Activated T-helper 17 cell treated with anti-CD3 and anti-CD28 coated beads, Interleukin-2, amount 50 U/mL, for 72 hours (primary cell): ENCODE data around the gene SRC. TPM values are rescaled to one million over a fixed set of nuclear protein-coding genes. Genes with fewer than 3 reads are reported as not detected.

Experiments
- ATAC-seq: fragments of 150-1000 bp; cut with Tn5 transposase; replicated peaks from 2 replicates; pipeline ENCODE4 v1.10.0; 2021; ENCODE audit warnings: mild to moderate bottlenecking, moderate library complexity
- H3K27ac Mint-ChIP-seq: one replicate; pipeline ENCODE4 v1.8.0; 2022; ENCODE audit warnings: mixed read lengths
- H3K27me3 Mint-ChIP-seq: one replicate; pipeline ENCODE4 v1.8.0; 2022; ENCODE audit warnings: mixed read lengths
- H3K36me3 Mint-ChIP-seq: one replicate; pipeline ENCODE4 v1.8.0; 2022; ENCODE audit warnings: low read depth, mild to moderate bottlenecking, mixed read lengths
- H3K4me1 Mint-ChIP-seq: one replicate; pipeline ENCODE4 v1.8.0; 2022; ENCODE audit warnings: mixed read lengths
- H3K4me3 Mint-ChIP-seq: one replicate; pipeline ENCODE4 v1.8.0; 2022; ENCODE audit warnings: mild to moderate bottlenecking, mixed read lengths
- H3K9me3 Mint-ChIP-seq: one replicate; pipeline ENCODE4 v1.8.0; 2022; ENCODE audit warnings: mixed read lengths
- total RNA-seq, 2 donors: library from RNA; stranded (reverse); gene quantifications; one replicate each; pipeline ENCODE4 v1.2.3, GENCODE V29; 2022

Gene SRC
- total RNA-seq, 2 donors from 2014 or later: 5.1 to 6.4 TPM

DNA sequence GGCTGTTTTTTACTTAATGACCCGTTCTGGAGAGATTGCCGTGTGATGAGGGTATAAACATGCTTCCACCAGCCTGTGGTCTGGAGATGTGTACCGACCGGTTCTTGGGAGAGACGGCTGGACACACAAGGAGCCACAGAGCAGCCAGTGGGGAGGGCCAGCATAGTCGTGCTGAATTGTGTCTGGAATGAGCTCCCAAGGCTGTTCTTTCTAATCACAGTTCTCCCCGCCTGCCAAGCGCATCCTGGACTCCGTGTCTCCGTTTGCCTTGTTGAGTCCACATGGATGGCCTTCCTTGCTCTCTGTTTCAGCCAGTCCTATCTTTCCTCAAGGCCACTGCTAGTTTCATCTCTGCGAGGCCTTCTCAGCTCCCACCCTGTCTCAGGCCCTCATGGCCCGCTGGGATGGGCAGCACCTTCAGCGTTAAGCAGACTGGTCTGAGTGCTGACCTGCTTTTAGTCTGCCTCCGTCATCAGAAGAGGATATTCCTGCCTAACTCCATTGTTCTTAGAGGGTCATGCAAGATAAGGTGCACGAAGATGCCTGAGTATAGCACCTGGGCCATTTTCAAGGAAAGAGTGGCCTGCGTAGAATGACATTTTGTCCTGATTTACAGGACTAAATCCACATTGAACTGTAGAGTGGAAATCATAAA, 35.9 kb upstream of the SRC start:
- Mint-ChIP-seq H3K27me3 (no peaks in the 10 kb centered on the region), H3K9me3 (no peaks in the 10 kb centered on the region), H3K4me3 (no peak overlapping the region), H3K4me1 (peaks cover 8% of the 10 kb centered on the region), H3K27ac (no peak overlapping the region), H3K36me3 (peaks cover 31% of the 10 kb centered on the region)
- no peak for ATAC-seq

DNA sequence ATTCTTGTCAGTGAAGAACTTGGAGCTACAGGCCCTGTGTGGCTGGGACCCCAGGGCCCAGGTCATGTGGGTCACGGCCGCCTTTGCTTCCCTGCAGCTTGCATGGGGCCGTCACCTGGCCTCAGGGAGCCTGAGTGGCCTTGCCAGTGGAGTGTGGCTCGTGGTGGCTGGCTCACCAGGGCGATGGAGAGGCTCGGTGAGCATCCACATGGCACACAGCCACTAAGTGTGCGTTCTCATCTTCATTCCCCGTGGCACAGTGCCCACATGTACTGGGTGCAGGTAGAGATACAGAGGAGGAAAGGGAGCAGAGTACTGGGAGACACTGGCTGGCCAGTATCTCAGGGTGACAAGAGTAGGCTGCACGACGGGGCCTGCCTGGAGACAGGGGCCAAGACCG, 35.0 kb upstream of the SRC start:
- Mint-ChIP-seq H3K27me3 (no peaks in the 10 kb centered on the region), H3K36me3 (peaks cover 27% of the 10 kb centered on the region), H3K4me1 (peaks cover 8% of the 10 kb centered on the region), H3K9me3 (no peaks in the 10 kb centered on the region), H3K4me3 (no peak overlapping the region), H3K27ac (peak overlapping the region; percentile 41)
- ATAC-seq: no peak

- no peak for ATAC-seq
- Mint-ChIP-seq H3K27me3 (no peaks in the 10 kb centered on the region), H3K4me3 (no peak overlapping the region), H3K36me3 (peaks cover 34% of the 10 kb centered on the region), H3K4me1 (peaks cover 8% of the 10 kb centered on the region), H3K27ac (no peak overlapping the region), H3K9me3 (no peaks in the 10 kb centered on the region)
Measured at GRCh38 chr20:37311710-37312355, 34.1 kb upstream of the SRC start.

DNA sequence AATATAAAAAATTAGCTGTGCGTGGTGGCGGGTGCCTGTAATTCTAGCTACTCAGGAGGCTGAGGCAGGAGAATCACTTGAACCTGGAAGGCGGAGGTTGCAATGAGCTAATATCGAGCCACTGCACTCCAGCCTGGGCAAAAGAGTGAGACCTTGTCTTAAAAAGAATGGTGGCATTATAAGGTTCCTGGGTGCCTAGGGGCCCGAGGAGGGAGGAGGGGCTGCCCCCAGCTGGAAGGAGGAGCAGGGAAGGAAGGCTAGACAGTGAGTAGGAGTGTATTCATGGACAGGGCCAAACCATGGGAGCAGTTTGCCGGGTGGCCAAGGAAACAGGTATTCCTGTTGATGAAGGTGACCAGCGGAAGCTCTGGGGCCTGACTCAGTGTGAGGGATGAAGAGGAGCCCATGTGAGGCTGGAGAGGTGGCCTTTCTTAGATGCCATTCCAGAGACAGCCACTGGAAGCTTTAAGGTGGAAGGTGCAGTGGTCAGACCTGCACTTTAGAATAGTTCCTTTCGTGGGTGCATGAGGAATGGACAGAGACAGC, 32.3 kb upstream of the SRC start:
- Mint-ChIP-seq H3K4me1 (peaks cover 9% of the 10 kb centered on the region), H3K27ac (peak overlapping the region; percentile 29)

GRCh38 chr20:37314099-37314498, 31.8 kb upstream of the SRC start:
- Mint-ChIP-seq H3K4me3 (no peak overlapping the region), H3K36me3 (peaks cover 46% of the 10 kb centered on the region), H3K27me3 (no peaks in the 10 kb centered on the region), H3K27ac (peak overlapping the region; percentile 29), H3K9me3 (no peaks in the 10 kb centered on the region), H3K4me1 (peaks cover 4% of the 10 kb centered on the region)
- no peak for ATAC-seq

More for the DNA sequence above, 32.3 kb upstream of the SRC start:
- H3K9me3 Mint-ChIP-seq: no peaks in the 10 kb centered on the region
- no peaks in the 10 kb centered on the region for H3K27me3 Mint-ChIP-seq
- no peak for ATAC-seq
- no peak overlapping the region for H3K4me3 Mint-ChIP-seq
- H3K36me3 Mint-ChIP-seq: peaks cover 46% of the 10 kb centered on the region

GRCh38 chr20:37314617-37315016, 31.3 kb upstream of the SRC start:
- H3K27me3 Mint-ChIP-seq: no peaks in the 10 kb centered on the region
- H3K36me3 Mint-ChIP-seq: peaks cover 44% of the 10 kb centered on the region
- H3K9me3 Mint-ChIP-seq: no peaks in the 10 kb centered on the region
- peaks cover 4% of the 10 kb centered on the region for H3K4me1 Mint-ChIP-seq
- peak overlapping the region; percentile 29 for H3K27ac Mint-ChIP-seq
- no peak overlapping the region for H3K4me3 Mint-ChIP-seq
- ATAC-seq: no peak

GRCh38 chr20:37315021-37315451, 30.9 kb upstream of the SRC start:
- H3K36me3 Mint-ChIP-seq: peaks cover 40% of the 10 kb centered on the region
- no peaks in the 10 kb centered on the region for H3K9me3 Mint-ChIP-seq
- H3K4me1 Mint-ChIP-seq: peaks cover 4% of the 10 kb centered on the region
- no peak overlapping the region for H3K4me3 Mint-ChIP-seq
- no peaks in the 10 kb centered on the region for H3K27me3 Mint-ChIP-seq
- no peak for ATAC-seq
- peak overlapping the region; percentile 29 for H3K27ac Mint-ChIP-seq

DNA sequence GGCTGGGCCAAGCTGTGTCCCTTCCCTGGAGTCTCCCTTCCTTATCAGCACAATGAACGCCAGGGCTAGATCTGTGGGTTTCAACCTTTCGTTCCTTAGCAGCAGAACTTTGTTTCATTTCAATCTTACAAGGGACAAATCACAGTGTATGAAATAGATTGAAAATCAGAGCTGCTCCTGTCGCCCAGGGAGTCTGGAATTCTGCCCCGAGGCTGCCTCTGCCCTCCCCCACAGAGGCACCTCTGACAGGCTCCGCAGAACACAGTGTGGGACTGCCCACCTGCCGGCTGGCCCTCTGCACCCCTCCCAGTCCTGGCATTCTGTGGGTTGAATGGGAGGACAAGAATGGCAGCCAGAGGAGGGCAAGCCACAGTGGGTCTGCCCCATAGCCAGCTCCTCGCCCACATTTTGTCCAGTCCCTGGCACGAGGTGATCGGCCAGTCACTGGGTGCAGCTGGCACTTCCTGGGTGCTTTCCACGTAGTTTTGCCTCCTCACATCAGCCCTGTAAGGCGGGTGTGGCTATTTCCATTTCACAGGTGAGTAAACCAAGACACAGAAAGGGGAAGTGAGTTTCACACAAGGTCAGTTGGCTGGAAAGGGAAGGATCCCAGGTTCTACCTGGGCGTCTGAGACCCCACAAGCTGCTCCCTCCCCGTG, 30.4 kb upstream of the SRC start:
- Mint-ChIP-seq H3K4me1 (peaks cover 4% of the 10 kb centered on the region), H3K27me3 (no peaks in the 10 kb centered on the region), H3K27ac (peak overlapping the region; percentile 29), H3K4me3 (no peak overlapping the region), H3K9me3 (no peaks in the 10 kb centered on the region), H3K36me3 (peaks cover 34% of the 10 kb centered on the region)
- no peak for ATAC-seq

GRCh38 chr20:37316116-37316774, 29.7 kb upstream of the SRC start:
- no peaks in the 10 kb centered on the region for H3K9me3 Mint-ChIP-seq
- peak; percentile 55 for ATAC-seq
- H3K27me3 Mint-ChIP-seq: no peaks in the 10 kb centered on the region
- H3K4me3 Mint-ChIP-seq: no peak overlapping the region
- peaks cover 29% of the 10 kb centered on the region for H3K36me3 Mint-ChIP-seq
- H3K27ac Mint-ChIP-seq: peak overlapping the region; percentile 29
- H3K4me1 Mint-ChIP-seq: peaks cover 4% of the 10 kb centered on the region

DNA sequence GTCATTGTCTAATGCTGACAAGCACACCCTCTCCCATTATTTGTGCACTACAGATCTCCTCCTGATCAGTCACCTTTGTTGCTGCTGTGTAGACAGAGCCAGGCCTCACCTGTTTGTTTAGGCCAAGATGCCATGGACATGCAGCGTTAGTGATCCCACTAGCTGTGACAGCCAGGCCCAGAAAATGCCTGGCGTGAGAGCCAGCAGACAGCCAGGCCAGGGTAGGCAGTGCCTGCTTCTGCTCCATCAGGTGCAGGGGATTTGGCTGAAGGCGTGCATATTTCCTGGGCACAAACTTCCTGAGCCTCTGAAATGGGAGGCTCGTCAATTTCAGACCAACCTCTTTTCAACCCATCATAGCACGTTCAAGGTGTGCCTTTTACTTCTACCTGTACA, 29.2 kb upstream of the SRC start:
- H3K27ac Mint-ChIP-seq: peak overlapping the region; percentile 29
- H3K4me1 Mint-ChIP-seq: peaks cover 4% of the 10 kb centered on the region
- H3K27me3 Mint-ChIP-seq: no peaks in the 10 kb centered on the region
- H3K36me3 Mint-ChIP-seq: peaks cover 26% of the 10 kb centered on the region
- ATAC-seq: no peak
- no peaks in the 10 kb centered on the region for H3K9me3 Mint-ChIP-seq
- H3K4me3 Mint-ChIP-seq: no peak overlapping the region

DNA sequence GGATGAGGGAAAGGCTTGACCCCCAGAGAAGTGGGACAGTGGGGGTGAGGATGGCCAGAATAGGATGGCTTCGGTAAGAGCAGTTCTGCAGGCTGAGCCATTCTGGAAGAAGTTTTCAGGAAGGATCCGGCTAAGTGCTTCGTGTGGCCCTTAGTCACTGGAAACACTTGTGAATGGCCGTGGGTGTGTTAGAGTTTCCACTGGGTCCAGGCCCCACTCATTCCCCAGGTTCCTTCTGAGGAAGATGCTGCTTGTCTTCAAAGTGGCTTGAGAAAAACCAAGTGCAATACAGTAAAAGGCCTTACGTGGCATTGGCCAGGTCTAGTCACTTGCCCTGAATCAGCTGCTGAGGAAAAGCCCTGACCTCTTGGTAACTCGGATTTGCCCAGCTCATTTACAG, 28.6 kb upstream of the SRC start:
- Mint-ChIP-seq H3K36me3 (peaks cover 23% of the 10 kb centered on the region), H3K27me3 (no peaks in the 10 kb centered on the region), H3K4me3 (no peak overlapping the region), H3K4me1 (peaks cover 4% of the 10 kb centered on the region), H3K9me3 (no peaks in the 10 kb centered on the region), H3K27ac (peak overlapping the region; percentile 29)
- no peak for ATAC-seq

GRCh38 chr20:37317994-37318640, 27.8 kb upstream of the SRC start:
- H3K4me1 Mint-ChIP-seq: peaks cover 4% of the 10 kb centered on the region
- H3K27ac Mint-ChIP-seq: no peak overlapping the region
- H3K9me3 Mint-ChIP-seq: no peaks in the 10 kb centered on the region
- no peak overlapping the region for H3K4me3 Mint-ChIP-seq
- peaks cover 23% of the 10 kb centered on the region for H3K36me3 Mint-ChIP-seq
- ATAC-seq: no peak
- H3K27me3 Mint-ChIP-seq: no peaks in the 10 kb centered on the region

- ATAC-seq: no peak
- H3K36me3 Mint-ChIP-seq: peaks cover 23% of the 10 kb centered on the region
- peaks cover 4% of the 10 kb centered on the region for H3K4me1 Mint-ChIP-seq
- H3K27me3 Mint-ChIP-seq: no peaks in the 10 kb centered on the region
- no peak overlapping the region for H3K4me3 Mint-ChIP-seq
- H3K27ac Mint-ChIP-seq: no peak overlapping the region
- no peaks in the 10 kb centered on the region for H3K9me3 Mint-ChIP-seq
Measured at GRCh38 chr20:37319151-37319671, 26.7 kb upstream of the SRC start.

- Mint-ChIP-seq H3K36me3 (no peaks in the 10 kb centered on the region), H3K27ac (no peak overlapping the region), H3K27me3 (no peaks in the 10 kb centered on the region), H3K9me3 (no peaks in the 10 kb centered on the region), H3K4me1 (no peaks in the 10 kb centered on the region), H3K4me3 (no peak overlapping the region)
- no peak for ATAC-seq
Measured at GRCh38 chr20:37323985-37324384, 22.0 kb upstream of the SRC start.
